NCI-H774 (cell line): ENCODE data around the gene TNFSF15.

ENCODE experiments used
- DNase-seq: peaks from one replicate; lab custom pipeline; 2025; lab: John Stamatoyannopoulos, UW

TNFSF15 gene

GRCh38 chr9:114805670-114806525, at the start of gene TNFSF15:
TSS of gene TNFSF15 (minus strand) at chr9:114806039. CDS start at chr9:114806012, 27 bp downstream.
- DNase-seq: peak; percentile 30

- no peak for DNase-seq
These were observed 49.6 kb upstream of the TNFSF15 start for GRCh38 chr9:114855488-114855887.

- DNase-seq: no peak
These were observed 49.0 kb upstream of the TNFSF15 start for GRCh38 chr9:114854736-114855355.

- DNase-seq: no peak
These were observed 47.4 kb upstream of the TNFSF15 start for GRCh38 chr9:114853071-114853855.

GRCh38 chr9:114852050-114852594, 46.3 kb upstream of the TNFSF15 start:
- DNase-seq: no peak

- DNase-seq: no peak
These were observed 45.5 kb upstream of the TNFSF15 start for GRCh38 chr9:114851306-114851705.

- DNase-seq: no peak
These were observed 45.0 kb upstream of the TNFSF15 start for GRCh38 chr9:114850871-114851270.

- no peak for DNase-seq
These were observed 43.6 kb upstream of the TNFSF15 start for GRCh38 chr9:114849450-114849849.

GRCh38 chr9:114847492-114848417, 41.9 kb upstream of the TNFSF15 start:
- no peak for DNase-seq

- peak; percentile 3 for DNase-seq
These were observed 39.5 kb upstream of the TNFSF15 start for GRCh38 chr9:114845373-114845772.

GRCh38 chr9:114844766-114845165, 38.9 kb upstream of the TNFSF15 start:
- DNase-seq: no peak

GRCh38 chr9:114837923-114838322, 32.1 kb upstream of the TNFSF15 start:
- no peak for DNase-seq

- DNase-seq: no peak
These were observed 30.9 kb upstream of the TNFSF15 start for GRCh38 chr9:114836769-114837168.

GRCh38 chr9:114834386-114834785, 28.5 kb upstream of the TNFSF15 start:
- no peak for DNase-seq

GRCh38 chr9:114830546-114830945, 24.7 kb upstream of the TNFSF15 start:
- no peak for DNase-seq

GRCh38 chr9:114829574-114830440, 24.0 kb upstream of the TNFSF15 start:
- DNase-seq: no peak

GRCh38 chr9:114828303-114828650, 22.4 kb upstream of the TNFSF15 start:
- DNase-seq: no peak

- DNase-seq: no peak
These were observed 21.9 kb upstream of the TNFSF15 start for GRCh38 chr9:114827641-114828302.

- no peak for DNase-seq
These were observed 20.6 kb upstream of the TNFSF15 start for GRCh38 chr9:114826431-114826830.
